Measurements from ENCODE around the gene FLNB.
A peak's percentile ranks its signal among the peaks of the same experiment; 100 is the strongest.

Gene FLNB

DNA sequence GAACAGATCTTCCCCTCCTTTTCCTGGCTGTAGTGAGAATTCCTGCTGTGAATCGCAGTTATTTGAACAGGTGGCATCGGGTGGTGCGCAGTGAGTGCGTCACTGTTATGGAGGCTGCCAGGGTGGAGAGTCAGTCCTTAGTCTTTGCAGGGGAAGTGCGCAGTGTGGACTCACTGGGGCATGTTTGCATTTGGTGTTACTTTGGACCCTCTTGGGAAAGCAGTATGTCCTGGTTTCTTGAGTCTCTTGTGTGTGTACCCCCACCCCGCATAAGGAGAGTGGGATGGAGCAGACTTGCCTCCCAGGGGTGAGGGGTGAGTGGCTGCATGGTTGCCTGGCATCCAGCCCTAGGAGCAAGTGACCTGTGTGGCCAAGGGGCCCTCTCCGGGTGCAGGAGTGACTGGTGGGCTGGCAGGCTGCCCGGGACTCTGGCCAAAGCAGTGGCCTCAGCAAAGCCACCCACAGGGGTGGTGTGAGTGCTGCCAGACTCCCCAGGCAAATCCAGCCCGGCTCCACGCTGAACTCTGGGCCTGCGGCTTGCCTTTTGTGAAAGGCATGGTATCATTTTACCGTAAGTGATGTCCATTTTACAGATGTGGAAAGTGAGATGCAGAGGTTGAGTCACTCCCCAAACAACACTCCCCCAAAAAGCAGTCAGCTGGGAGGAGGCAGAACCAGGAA lies 156.1 kb downstream of the FLNB start:
- Histone ChIP-seq H3K9ac (ENCODE audit: low read depth, low read length) (no peak overlapping the region), H3K36me3 (ENCODE audit: insufficient read depth, low read depth, low read length) (peaks cover 79% of the 10 kb centered on the region), H3K27ac (ENCODE audit: low read length) (no peak overlapping the region), H3K9me3 (ENCODE audit: insufficient read depth, low read depth, low read length) (no peaks in the 10 kb centered on the region), H3K4me1 (ENCODE audit: insufficient read depth, low read length) (peaks cover 2% of the 10 kb centered on the region; the same call in 1 of the 2 replicates), H3K27me3 (ENCODE audit: insufficient read depth, low read length) (no peaks in the 10 kb centered on the region), H3K4me3 (ENCODE audit: low read length) (no peak overlapping the region)

DNA sequence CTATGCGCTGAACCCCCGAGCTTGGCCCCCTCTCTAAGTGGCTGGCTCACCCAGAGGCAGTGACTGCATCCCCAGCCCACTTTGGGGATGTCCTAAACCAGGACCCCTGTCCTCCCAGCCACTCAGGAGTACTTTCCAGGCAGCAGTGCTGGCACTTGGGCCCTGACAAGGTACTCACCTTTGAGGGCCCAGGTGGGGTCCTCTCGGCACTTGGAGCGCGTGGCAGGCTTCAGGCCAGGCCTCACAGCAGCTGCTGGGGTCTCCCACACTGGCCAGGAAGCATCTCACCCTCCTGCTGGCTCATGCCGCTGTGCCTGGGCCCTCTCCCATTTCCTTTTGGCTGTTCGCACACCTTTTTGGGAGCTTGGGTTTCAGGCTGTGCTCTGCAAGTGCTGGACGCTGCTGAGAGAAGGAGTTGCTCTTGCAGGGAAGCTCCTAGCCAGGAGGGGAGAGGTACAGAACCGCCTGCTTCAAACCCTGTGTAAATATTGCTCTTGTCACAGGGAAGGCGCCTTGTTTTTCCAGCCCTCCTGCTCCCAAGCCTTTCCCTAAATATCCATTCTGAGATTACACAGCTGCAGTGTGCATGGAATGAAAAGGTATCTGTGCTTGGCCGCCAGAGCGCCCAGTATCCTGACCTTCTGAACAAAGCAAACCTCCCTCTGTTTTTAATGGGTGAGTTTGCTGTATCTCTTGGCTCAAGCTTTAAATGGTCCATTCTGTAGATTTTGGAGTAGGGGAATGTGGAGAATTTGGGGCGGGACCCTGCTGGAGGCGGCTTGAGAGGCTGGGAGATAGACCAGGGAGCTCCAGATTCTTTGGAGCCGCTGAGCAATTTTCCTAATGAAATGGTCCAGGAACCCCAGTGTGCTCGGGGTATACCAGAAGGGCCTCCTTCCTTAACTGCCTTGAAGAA lies 156.9 kb downstream of the FLNB start:
- H3K9me3 ChIP-seq (ENCODE audit: insufficient read depth, low read depth, low read length): no peaks in the 10 kb centered on the region
- H3K36me3 ChIP-seq (ENCODE audit: insufficient read depth, low read depth, low read length): peaks cover 79% of the 10 kb centered on the region
- no peak overlapping the region for H3K27ac ChIP-seq (ENCODE audit: low read length)
- no peaks in the 10 kb centered on the region for H3K27me3 ChIP-seq (ENCODE audit: insufficient read depth, low read length)
- H3K9ac ChIP-seq (ENCODE audit: low read depth, low read length): no peak overlapping the region
- peaks cover 2% of the 10 kb centered on the region; the same call in 1 of the 2 replicates for H3K4me1 ChIP-seq (ENCODE audit: insufficient read depth, low read length)
- no peak overlapping the region for H3K4me3 ChIP-seq (ENCODE audit: low read length)

DNA sequence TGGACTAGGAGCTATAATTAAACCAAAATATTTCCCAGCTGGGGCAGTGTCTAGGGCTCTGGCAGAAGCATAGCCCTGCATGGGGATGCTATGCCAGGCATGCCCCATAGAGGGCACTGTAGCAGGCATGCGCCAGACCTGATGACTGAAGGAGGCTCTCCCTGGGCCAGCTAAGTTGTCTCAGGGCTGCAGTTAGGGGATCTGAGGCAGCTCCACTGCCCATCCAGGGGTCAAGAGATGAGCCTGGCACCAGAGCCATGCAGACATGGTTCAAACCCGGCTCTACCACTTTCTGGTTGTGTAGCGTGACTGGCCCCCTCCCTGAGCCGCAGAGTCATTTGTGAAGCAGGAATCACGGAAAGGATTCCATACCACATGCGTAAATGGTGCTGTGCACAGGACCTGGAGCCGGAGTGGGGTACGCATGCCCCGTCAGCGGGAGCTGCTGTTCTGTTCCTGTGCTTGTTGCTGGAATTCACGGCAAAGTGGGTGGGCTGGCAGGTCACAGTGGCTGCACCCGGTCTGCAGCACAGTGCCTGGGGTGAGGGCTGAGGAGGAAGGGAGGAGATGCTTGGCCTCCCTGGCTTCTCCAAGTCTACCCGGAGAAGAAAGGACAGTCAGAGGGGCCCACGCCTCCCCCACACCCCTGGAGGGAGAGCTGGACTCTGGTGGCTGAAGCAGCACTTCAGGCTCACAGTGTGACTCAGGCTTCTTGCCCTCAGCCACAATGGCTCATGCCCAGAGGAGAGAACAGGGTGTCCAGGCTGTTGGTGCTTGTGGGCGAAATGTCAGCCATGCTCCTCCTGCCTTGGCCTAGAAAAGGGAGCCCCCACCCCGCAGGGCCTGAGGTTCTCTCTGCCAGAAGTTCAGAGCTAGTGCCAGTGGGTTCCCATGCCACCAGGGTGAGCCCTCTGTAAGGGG lies 159.5 kb downstream of the FLNB start:
- H3K9me3 ChIP-seq (ENCODE audit: insufficient read depth, low read depth, low read length): no peaks in the 10 kb centered on the region
- H3K4me3 ChIP-seq (ENCODE audit: low read length): no peak overlapping the region
- H3K27me3 ChIP-seq (ENCODE audit: insufficient read depth, low read length): no peaks in the 10 kb centered on the region
- no peak overlapping the region for H3K9ac ChIP-seq (ENCODE audit: low read depth, low read length)
- H3K36me3 ChIP-seq (ENCODE audit: insufficient read depth, low read depth, low read length): peaks cover 70% of the 10 kb centered on the region
- no peak overlapping the region for H3K27ac ChIP-seq (ENCODE audit: low read length)
- peaks cover 2% of the 10 kb centered on the region; the same call in 1 of the 2 replicates for H3K4me1 ChIP-seq (ENCODE audit: insufficient read depth, low read length)

DNA sequence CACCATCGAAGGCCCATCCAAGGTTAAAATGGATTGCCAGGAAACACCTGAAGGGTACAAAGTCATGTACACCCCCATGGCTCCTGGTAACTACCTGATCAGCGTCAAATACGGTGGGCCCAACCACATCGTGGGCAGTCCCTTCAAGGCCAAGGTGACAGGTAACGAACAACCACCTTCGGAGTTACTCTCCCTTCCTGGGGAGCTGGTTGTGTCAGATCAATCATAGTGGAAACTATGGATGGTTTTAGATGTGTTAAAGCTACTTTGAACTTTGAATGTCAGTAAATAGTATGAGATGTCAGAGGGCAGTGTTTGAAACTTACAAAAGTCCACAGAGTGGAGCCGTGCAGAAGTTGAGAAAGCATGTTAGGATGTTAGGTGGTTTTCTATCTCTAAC lies 160.3 kb downstream of the FLNB start:
- Histone ChIP-seq H3K9me3 (ENCODE audit: insufficient read depth, low read depth, low read length) (no peaks in the 10 kb centered on the region), H3K4me3 (ENCODE audit: low read length) (no peak overlapping the region), H3K9ac (ENCODE audit: low read depth, low read length) (no peak overlapping the region), H3K4me1 (ENCODE audit: insufficient read depth, low read length) (peaks cover 7% of the 10 kb centered on the region), H3K36me3 (ENCODE audit: insufficient read depth, low read depth, low read length) (peaks cover 62% of the 10 kb centered on the region), H3K27me3 (ENCODE audit: insufficient read depth, low read length) (no peaks in the 10 kb centered on the region), H3K27ac (ENCODE audit: low read length) (no peak overlapping the region)

DNA sequence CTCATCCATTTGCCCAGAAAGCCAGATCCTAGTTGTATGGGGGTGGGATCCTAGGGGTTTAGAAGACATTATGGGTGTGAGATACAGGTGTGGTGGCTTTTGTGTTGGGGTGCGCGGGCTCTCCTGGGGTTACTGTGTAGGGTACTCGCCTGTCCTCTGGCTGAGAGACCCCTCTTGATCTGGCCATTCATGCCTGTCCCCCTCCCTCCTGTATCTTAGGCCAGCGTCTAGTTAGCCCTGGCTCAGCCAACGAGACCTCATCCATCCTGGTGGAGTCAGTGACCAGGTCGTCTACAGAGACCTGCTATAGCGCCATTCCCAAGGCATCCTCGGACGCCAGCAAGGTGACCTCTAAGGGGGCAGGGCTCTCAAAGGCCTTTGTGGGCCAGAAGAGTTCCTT lies 161.1 kb downstream of the FLNB start:
- Histone ChIP-seq H3K4me1 (ENCODE audit: insufficient read depth, low read length) (peaks cover 14% of the 10 kb centered on the region), H3K36me3 (ENCODE audit: insufficient read depth, low read depth, low read length) (peaks cover 53% of the 10 kb centered on the region), H3K27me3 (ENCODE audit: insufficient read depth, low read length) (no peaks in the 10 kb centered on the region), H3K9me3 (ENCODE audit: insufficient read depth, low read depth, low read length) (no peaks in the 10 kb centered on the region), H3K27ac (ENCODE audit: low read length) (no peak overlapping the region), H3K9ac (ENCODE audit: low read depth, low read length) (no peak overlapping the region), H3K4me3 (ENCODE audit: low read length) (no peak overlapping the region)

DNA sequence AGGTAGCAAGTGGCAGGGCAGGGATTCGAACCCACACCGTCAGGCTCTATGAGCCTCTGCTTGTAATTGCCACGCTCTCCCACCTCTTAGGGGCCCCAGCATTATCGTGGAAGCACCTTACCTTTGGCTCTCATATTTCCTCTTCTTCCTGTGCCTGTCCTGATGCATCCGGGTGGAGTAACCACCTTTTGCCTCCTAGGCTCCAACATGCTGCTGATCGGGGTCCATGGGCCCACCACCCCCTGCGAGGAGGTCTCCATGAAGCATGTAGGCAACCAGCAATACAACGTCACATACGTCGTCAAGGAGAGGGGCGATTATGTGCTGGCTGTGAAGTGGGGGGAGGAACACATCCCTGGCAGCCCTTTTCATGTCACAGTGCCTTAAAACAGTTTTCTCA lies 162.2 kb downstream of the FLNB start:
- Histone ChIP-seq H3K36me3 (ENCODE audit: insufficient read depth, low read depth, low read length) (peaks cover 47% of the 10 kb centered on the region), H3K27me3 (ENCODE audit: insufficient read depth, low read length) (no peaks in the 10 kb centered on the region), H3K4me3 (ENCODE audit: low read length) (no peak overlapping the region), H3K27ac (ENCODE audit: low read length) (no peak overlapping the region), H3K4me1 (ENCODE audit: insufficient read depth, low read length) (peaks cover 18% of the 10 kb centered on the region), H3K9ac (ENCODE audit: low read depth, low read length) (no peak overlapping the region), H3K9me3 (ENCODE audit: insufficient read depth, low read depth, low read length) (no peaks in the 10 kb centered on the region)

DNA sequence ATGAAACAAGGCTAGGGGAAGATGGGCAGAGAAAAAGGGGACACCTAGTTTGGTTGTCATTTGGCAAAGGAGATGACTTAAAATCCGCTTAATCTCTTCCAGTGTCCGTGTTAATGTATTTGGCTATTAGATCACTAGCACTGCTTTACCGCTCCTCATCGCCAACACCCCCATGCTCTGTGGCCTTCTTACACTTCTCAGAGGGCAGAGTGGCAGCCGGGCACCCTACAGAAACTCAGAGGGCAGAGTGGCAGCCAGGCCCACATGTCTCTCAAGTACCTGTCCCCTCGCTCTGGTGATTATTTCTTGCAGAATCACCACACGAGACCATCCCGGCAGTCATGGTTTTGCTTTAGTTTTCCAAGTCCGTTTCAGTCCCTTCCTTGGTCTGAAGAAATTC lies 162.9 kb downstream of the FLNB start:
- H3K9me3 ChIP-seq (ENCODE audit: insufficient read depth, low read depth, low read length): no peaks in the 10 kb centered on the region
- no peak overlapping the region for H3K4me3 ChIP-seq (ENCODE audit: low read length)
- H3K36me3 ChIP-seq (ENCODE audit: insufficient read depth, low read depth, low read length): peaks cover 42% of the 10 kb centered on the region
- no peak overlapping the region for H3K9ac ChIP-seq (ENCODE audit: low read depth, low read length)
- H3K4me1 ChIP-seq (ENCODE audit: insufficient read depth, low read length): peaks cover 24% of the 10 kb centered on the region
- no peaks in the 10 kb centered on the region for H3K27me3 ChIP-seq (ENCODE audit: insufficient read depth, low read length)
- no peak overlapping the region for H3K27ac ChIP-seq (ENCODE audit: low read length)

DNA sequence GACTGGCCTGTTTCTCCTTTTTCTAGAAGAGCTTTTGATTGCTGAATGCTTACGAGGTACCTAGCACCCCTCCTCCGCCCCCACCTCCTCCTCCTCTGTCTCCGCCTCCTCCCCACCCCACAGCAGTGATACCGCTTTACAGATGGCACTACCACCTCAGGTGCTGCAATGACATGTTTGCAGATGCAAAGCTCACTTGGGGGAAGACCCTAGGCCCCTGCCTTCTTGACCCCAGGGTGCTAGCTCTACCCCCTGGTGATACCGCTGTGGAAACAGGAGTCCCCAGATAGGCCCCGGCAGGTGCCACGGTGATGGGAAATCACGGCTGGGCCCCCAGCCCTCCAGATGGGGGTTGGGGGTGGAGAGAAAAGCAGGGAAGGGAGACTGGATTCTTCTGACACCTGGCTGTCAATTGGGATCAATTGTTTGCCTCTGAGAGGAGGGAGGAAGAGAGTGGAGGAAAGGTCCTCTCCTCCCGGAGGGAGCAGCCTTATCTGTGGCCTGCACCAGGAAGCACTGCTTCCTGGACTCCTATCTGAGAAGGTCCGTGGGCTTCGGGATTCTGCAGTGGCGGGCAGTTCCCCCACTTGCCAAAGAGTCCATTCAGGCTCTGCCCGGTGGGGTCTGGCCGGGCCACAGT lies 164.9 kb downstream of the FLNB start:
- Histone ChIP-seq H3K27ac (ENCODE audit: low read length) (no peak overlapping the region), H3K36me3 (ENCODE audit: insufficient read depth, low read depth, low read length) (peaks cover 36% of the 10 kb centered on the region), H3K9ac (ENCODE audit: low read depth, low read length) (0 out of 2 replicates have a peak overlapping the region, but pooled peaks have one; percentile 32), H3K9me3 (ENCODE audit: insufficient read depth, low read depth, low read length) (no peaks in the 10 kb centered on the region), H3K4me1 (ENCODE audit: insufficient read depth, low read length) (peaks cover 24% of the 10 kb centered on the region), H3K27me3 (ENCODE audit: insufficient read depth, low read length) (peaks cover 2% of the 10 kb centered on the region; the same call in 1 of the 2 replicates), H3K4me3 (ENCODE audit: low read length) (no peak overlapping the region)

DNA sequence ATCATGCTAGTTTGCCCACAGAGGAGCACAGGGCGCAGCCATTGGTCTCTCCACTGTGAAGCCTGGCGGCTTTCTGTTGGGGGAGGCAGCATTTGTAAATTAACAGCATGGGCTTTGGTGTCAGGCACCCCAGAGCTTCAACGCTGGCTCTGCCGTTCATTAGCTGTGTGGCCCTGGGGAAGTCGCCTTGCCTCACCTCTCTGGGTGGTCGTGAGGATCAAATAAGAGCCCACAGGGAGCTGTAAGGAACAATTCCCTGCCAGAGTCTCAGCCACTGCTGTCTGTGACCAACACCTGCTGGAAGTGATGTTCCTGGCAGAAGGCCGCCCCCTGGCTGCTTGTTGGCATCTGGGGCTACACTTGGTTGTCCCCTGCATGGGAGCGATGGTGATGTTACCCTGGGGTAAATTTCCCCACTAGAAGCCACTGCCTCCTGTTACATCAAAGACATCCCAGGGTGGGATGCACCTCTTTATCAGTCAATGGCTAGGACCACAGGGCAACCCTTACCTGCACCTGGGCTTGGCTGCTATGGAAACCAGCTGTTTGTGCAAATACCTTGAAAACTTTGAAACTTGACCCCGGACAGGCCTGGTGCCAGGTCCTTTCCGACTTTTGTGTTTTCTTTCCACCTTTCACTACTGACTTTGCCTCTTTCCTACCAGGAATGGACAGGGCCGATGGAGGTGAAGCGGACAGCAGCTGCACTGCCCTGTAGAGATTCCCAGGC lies 165.6 kb downstream of the FLNB start:
- H3K36me3 ChIP-seq (ENCODE audit: insufficient read depth, low read depth, low read length): peaks cover 29% of the 10 kb centered on the region
- H3K27ac ChIP-seq (ENCODE audit: low read length): no peak overlapping the region
- H3K4me1 ChIP-seq (ENCODE audit: insufficient read depth, low read length): peaks cover 24% of the 10 kb centered on the region

DNA sequence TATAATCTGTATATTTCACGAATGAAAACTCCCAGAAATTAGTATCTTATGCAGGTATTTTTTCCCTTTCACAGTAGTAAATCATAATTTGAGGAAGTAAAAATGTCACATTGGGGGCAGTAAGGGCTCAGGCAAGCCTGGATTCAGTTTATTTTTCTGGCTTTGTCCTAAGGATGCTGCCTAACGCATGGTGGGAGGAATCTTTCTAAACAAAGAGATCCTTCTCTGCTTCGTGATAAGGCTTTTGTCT lies 166.9 kb downstream of the FLNB start:
- Histone ChIP-seq H3K27ac (ENCODE audit: low read length) (no peak overlapping the region), H3K9ac (ENCODE audit: low read depth, low read length) (peak overlapping the region; percentile 19; the same call in 1 of the 2 replicates)

More for the DNA sequence above, 165.6 kb downstream of the FLNB start:
- Histone ChIP-seq H3K27me3 (ENCODE audit: insufficient read depth, low read length) (peaks cover 9% of the 10 kb centered on the region), H3K9me3 (ENCODE audit: insufficient read depth, low read depth, low read length) (no peaks in the 10 kb centered on the region), H3K4me3 (ENCODE audit: low read length) (no peak overlapping the region), H3K9ac (ENCODE audit: low read depth, low read length) (no peak overlapping the region)

More for the DNA sequence above, 166.9 kb downstream of the FLNB start:
- Histone ChIP-seq H3K27me3 (ENCODE audit: insufficient read depth, low read length) (peaks cover 9% of the 10 kb centered on the region), H3K4me1 (ENCODE audit: insufficient read depth, low read length) (peaks cover 24% of the 10 kb centered on the region), H3K9me3 (ENCODE audit: insufficient read depth, low read depth, low read length) (no peaks in the 10 kb centered on the region), H3K36me3 (ENCODE audit: insufficient read depth, low read depth, low read length) (peaks cover 16% of the 10 kb centered on the region), H3K4me3 (ENCODE audit: low read length) (no peak overlapping the region)
